ENCODE data around the gene TPTE.

DNA sequence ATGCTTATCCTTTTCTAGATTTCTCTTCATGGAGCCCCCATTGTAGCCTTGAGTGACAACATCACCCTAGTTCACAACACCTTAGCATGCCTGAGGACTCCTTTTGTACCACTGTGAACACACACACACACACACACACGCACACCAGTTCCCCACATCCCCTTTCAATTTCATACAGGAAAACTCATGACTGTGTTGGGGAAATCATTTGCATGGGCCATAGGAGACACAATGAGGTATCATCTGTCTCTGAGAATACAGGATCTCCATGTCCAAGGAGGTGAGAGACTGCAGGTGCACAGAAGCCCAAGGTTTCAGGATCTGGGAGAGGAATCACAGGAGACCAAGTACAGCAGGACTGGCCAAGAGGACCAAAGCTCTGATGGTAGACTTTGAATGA is 119.7 kb downstream of the TPTE start:
- TF ChIP-seq, protein P1, sequence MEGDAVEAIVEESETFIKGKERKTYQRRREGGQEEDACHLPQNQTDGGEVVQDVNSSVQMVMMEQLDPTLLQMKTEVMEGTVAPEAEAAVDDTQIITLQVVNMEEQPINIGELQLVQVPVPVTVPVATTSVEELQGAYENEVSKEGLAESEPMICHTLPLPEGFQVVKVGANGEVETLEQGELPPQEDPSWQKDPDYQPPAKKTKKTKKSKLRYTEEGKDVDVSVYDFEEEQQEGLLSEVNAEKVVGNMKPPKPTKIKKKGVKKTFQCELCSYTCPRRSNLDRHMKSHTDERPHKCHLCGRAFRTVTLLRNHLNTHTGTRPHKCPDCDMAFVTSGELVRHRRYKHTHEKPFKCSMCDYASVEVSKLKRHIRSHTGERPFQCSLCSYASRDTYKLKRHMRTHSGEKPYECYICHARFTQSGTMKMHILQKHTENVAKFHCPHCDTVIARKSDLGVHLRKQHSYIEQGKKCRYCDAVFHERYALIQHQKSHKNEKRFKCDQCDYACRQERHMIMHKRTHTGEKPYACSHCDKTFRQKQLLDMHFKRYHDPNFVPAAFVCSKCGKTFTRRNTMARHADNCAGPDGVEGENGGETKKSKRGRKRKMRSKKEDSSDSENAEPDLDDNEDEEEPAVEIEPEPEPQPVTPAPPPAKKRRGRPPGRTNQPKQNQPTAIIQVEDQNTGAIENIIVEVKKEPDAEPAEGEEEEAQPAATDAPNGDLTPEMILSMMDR (IDR thresholded peaks at IDR 0.05; ENCODE audit: low read depth, low read length): no peak
- no peak for TF ChIP-seq EZH2phosphoT487 (IDR thresholded peaks at IDR 0.05; ENCODE audit: low read depth)
